ENCODE data around the gene POU6F2.

Gene POU6F2

GRCh38 chr7:39399458-39399857, 421.7 kb downstream of the POU6F2 start:
- DNase-seq (ENCODE audit: low spot score) = no peak

DNA sequence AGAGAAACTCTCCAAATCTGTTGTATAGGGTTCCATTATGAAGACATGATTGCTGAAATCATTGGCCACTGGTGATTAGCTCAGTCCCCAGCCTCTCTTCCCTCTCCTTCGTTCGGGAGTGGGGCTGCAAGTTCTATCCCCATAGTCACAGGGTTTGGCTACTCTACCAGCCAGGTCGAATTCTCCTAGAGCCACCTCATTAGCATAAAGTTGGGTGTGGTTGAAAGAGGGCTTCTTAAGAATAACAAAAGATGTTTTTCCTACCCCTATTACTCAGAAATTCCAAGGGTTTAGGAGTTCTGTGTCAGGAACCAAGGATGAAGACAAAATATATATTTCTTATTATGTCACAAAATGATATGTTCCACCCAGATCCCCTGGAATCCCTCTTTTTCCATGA, 422.3 kb downstream of the POU6F2 start:
- DNase-seq (ENCODE audit: low spot score) = no peak

DNA sequence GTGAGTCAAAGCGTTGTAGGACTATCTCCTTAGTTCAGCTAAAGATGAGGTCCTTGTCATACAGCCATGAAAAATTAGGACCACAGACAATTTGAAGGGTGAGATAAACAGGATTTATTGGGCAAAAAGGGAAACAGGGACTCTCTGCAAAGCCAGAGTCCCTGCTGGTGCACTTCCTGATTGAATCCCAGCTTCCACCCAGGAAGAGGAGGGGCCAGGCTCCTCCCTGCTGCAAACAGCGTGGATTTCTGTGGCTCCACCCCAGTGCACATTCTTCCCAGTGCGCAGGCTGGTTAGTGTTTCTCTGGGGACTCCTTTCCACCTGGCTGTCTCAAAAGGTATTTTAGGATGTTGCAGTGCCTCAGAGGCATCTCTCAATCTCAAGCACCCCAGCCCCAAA, 423.1 kb downstream of the POU6F2 start:
- DNase-seq (ENCODE audit: low spot score) = no peak

GRCh38 chr7:39402034-39402433, 424.3 kb downstream of the POU6F2 start:
- no peak for DNase-seq (ENCODE audit: low spot score)

GRCh38 chr7:39404907-39405306, 427.2 kb downstream of the POU6F2 start:
- DNase-seq (ENCODE audit: low spot score) = no peak

GRCh38 chr7:39405581-39405980, 427.9 kb downstream of the POU6F2 start:
- DNase-seq (ENCODE audit: low spot score) = no peak

- DNase-seq (ENCODE audit: low spot score) = no peak
These were observed 428.8 kb downstream of the POU6F2 start for GRCh38 chr7:39406467-39406866.

DNA sequence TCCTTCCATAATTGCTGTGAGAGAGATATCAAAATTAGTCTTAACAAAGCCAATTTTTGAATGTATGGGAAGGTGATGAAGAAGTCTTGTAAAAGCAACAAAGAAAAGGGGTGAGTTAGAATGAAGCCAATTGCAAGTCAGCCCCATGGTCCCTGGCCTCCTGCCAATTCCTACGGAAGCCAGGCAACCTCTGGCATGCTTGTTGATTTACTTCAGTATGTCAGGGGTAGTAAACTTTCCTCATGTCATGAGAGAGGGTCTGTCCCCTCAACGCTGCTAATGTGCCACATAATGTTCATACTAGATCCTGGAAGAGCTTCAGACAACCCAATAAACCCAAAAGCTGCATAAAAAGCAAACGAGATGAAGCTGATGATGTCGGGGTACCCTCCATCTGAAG, 429.4 kb downstream of the POU6F2 start:
- DNase-seq (ENCODE audit: low spot score) = no peak

GRCh38 chr7:39407723-39408122, 430.0 kb downstream of the POU6F2 start:
- DNase-seq (ENCODE audit: low spot score) = no peak

DNA sequence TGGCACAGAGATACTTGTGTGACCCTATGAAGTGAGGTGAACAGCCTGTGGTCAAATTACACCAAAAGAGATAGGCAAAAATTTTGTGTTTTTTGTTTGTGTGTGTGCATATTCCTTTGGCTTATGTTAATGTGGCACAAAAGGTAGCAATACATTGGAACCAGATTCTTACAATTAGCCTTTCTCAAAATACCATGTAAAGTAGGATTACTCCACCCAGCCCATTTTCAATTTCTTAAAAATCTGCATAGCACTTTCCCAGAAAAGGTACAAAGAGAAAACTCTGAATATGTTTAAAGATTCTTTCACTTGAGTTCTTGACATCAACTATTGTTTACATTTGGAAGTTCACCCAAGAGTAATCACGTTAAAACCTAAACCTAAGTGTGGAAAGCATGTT, 431.2 kb downstream of the POU6F2 start:
- DNase-seq (ENCODE audit: low spot score) = no peak

- DNase-seq (ENCODE audit: low spot score) = no peak
These were observed 432.9 kb downstream of the POU6F2 start for GRCh38 chr7:39410582-39410981.

- no peak for DNase-seq (ENCODE audit: low spot score)
These were observed 436.0 kb downstream of the POU6F2 start for GRCh38 chr7:39413636-39414223.

GRCh38 chr7:39414224-39415035, 436.7 kb downstream of the POU6F2 start:
- peak; percentile 60 for DNase-seq (ENCODE audit: low spot score)

- DNase-seq (ENCODE audit: low spot score) = no peak
These were observed 437.5 kb downstream of the POU6F2 start for GRCh38 chr7:39415091-39415787.

- no peak for DNase-seq (ENCODE audit: low spot score)
These were observed 439.2 kb downstream of the POU6F2 start for GRCh38 chr7:39416866-39417265.

DNA sequence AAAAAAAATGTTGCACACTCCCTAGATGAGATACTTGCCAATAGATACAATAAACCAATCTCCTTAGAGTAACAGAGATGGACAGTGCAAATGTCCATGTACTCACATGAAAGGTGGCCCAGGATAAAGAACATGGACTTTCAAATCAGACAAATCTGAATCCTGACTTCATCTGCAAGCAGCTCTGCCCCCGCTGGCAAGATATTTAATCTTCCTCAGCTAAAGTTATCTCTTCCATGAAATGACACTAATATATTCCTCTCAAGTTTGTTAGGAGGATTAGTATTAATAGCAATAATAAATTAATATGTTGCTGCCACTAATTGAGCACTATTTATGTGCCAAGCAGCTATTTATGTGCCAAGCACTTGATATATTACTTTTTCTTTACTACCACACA, 439.9 kb downstream of the POU6F2 start:
- DNase-seq (ENCODE audit: low spot score) = no peak

DNA sequence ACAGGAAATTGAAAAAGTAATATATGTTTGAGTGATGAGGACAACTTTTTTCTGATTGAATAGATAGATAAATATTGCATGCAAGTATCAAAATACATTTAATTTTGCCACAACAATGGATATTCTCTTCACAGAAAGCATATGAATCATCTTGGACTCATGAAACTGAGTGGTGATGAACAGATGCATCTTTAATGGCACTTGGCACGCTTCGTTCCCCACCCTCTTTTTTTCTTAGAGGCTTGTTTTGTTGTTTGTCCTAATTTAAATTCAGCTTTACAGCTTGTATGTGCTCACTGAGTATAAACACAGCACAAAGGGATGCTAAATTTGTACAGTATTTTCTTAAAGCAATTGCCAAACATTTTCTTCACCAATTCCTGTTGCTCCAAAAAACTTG, 443.5 kb downstream of the POU6F2 start:
- no peak for DNase-seq (ENCODE audit: low spot score)

DNA sequence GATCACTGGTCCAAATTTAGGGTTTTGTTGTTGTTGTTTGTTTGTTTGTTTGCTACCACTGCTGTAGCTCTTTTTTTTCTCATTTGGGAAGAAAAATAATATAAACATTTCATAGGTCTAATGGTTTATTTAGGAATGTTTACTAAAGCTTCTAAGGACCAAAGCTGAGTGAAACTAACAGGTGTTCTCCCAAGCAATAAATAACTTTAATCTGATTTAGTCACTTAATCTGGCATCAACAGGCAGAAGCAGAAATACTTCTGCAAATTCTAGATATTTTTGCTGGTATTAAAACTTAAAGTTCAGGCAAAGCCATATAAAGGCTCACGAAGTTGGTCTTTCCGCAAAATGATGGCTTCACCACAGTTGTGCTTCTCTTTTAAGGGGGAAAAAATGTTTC, 444.0 kb downstream of the POU6F2 start:
- no peak for DNase-seq (ENCODE audit: low spot score)

GRCh38 chr7:39428221-39428620, 450.5 kb downstream of the POU6F2 start:
- no peak for DNase-seq (ENCODE audit: low spot score)

DNA sequence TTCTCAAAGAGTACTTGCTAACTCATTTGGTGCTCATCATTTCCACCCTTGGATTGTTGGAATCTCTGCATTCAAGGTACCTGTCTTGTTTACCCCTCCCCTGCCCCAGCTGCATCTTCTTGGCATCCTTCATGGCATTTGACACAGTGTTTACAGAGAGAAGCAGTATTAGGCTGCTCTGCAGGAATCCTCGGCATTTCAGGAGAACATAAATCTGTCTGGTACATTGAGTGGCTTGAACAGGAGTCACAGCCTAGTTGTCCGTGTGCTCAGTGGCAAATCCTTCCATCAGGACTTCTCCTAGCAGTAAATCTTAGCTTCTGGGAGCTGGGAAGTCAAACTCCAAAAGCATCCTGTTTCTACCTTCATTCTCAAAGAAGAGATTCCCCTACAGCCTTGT, 451.7 kb downstream of the POU6F2 start:
- DNase-seq (ENCODE audit: low spot score) = no peak

- no peak for DNase-seq (ENCODE audit: low spot score)
These were observed 452.7 kb downstream of the POU6F2 start for GRCh38 chr7:39430441-39430840.

DNA sequence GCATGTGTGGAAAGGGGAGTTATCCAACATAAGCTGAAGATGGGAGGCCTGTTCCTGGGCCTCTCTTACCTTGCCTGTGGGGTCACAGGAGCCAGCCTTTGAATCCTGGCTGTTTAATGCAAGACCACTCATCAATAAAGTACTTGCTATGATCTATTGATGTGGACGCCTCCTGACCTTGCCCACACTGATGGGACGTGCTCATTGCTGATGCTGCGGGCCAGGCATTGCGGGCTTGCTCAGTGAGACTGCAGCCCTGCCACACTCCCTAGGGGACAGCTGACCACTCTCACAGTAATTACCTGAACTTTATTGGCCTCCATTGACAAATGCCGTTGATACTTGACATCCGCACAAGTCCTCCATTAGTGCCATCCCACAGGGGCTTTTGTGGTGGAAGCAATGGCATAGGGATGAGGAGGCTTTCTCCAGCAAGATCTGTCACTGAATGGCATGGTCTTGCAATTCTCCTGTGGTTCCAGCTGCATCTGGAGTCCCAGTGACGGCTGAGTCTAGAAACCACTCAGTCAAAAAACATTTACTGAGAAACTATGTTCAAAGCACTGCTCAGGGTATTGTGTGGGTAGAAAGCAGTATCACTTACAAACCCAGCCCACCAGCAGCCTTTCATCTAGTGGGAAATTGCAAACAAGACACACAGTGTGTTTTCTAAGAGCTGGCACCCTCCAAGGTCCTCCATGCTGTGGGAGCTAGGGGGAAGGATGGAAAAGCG, 453.4 kb downstream of the POU6F2 start:
- no peak for DNase-seq (ENCODE audit: low spot score)

All from SK-N-DZ (cell line).